Measurements from ENCODE around the gene ZDHHC12.

Gene ZDHHC12

GRCh38 chr9:128729766-128730517, 6.0 kb upstream of the ZDHHC12 start:
- DNase-seq (ENCODE audit: extremely low read depth, low read depth), result no peak
- TF ChIP-seq CTCF (IDR thresholded peaks at IDR 0.05; ENCODE audit: low read depth, low read length), result no peak

- DNase-seq (ENCODE audit: extremely low read depth, low read depth), result no peak
- TF ChIP-seq CTCF (IDR thresholded peaks at IDR 0.05; ENCODE audit: low read depth, low read length), result no peak
Measured at GRCh38 chr9:128729302-128729701, 5.4 kb upstream of the ZDHHC12 start.

GRCh38 chr9:128728298-128728697, 4.4 kb upstream of the ZDHHC12 start:
- DNase-seq (ENCODE audit: extremely low read depth, low read depth), result no peak
- no peak for TF ChIP-seq CTCF (IDR thresholded peaks at IDR 0.05; ENCODE audit: low read depth, low read length)

GRCh38 chr9:128727640-128728248, 3.8 kb upstream of the ZDHHC12 start:
- no peak for DNase-seq (ENCODE audit: extremely low read depth, low read depth)
- no peak for TF ChIP-seq CTCF (IDR thresholded peaks at IDR 0.05; ENCODE audit: low read depth, low read length)

GRCh38 chr9:128724744-128725211, 851 bp upstream of the ZDHHC12 start:
- peak; percentile 38 for DNase-seq (ENCODE audit: extremely low read depth, low read depth)
- TF ChIP-seq CTCF (IDR thresholded peaks at IDR 0.05; ENCODE audit: low read depth, low read length), result no peak

GRCh38 chr9:128723352-128723865, 518 bp downstream of the ZDHHC12 start:
- no peak for TF ChIP-seq CTCF (IDR thresholded peaks at IDR 0.05; ENCODE audit: low read depth, low read length)
- no peak for DNase-seq (ENCODE audit: extremely low read depth, low read depth)

Measured in AG09319 (cell line).